Lower lobe of right lung (tissue), 2 donors: ENCODE data around the gene MALL. TPM values are rescaled to one million over a fixed set of nuclear protein-coding genes. Genes with fewer than 3 reads are reported as not detected.
"Not testable (repeated sequence)": the region's sequence is repeated elsewhere in the genome, so short reads cannot be mapped to it uniquely, and the experiment has no call there.

ENCODE experiments used
- ATAC-seq, 2 donors: fragments of 200-7000 bp; cut with Tn5 transposase; one replicate each; pipeline ENCODE4 v1.9.1; 2020 to 2022; ENCODE audit warnings: mild to moderate bottlenecking in 2 of 2, moderate library complexity in 2 of 2
- DNase-seq: peaks from one replicate; pipeline ENCODE4 v3.0.0-alpha.2; 2020
- H3K27ac ChIP-seq: fragments of 200-600 bp; one replicate; pipeline ENCODE4 v1.8.0; 2022
- H3K27me3 ChIP-seq: fragments of 200-600 bp; one replicate; pipeline ENCODE4 v1.8.0; 2022; ENCODE audit warnings: low read depth
- H3K36me3 ChIP-seq: fragments of 200-600 bp; one replicate; pipeline ENCODE4 v1.8.0; 2022; ENCODE audit warnings: mild to moderate bottlenecking
- H3K4me1 ChIP-seq: fragments of 200-600 bp; one replicate; pipeline ENCODE4 v1.8.0; 2022
- H3K4me3 ChIP-seq: fragments of 200-600 bp; one replicate; pipeline ENCODE4 v1.8.0; 2022; ENCODE audit warnings: mild to moderate bottlenecking
- H3K9me3 ChIP-seq: fragments of 200-600 bp; one replicate; pipeline ENCODE4 v1.8.0; 2022
- intact Hi-C: fragments of 100-400 bp; cut with DNase I; formaldehyde crosslinking; loops from one replicate; pipeline ENCODE4 v1.11.0; 2022
- long read RNA-seq: library from polyadenylated mRNA; unstranded; transcript quantifications from one replicate; pipeline ENCODE4 v2.0.0, GENCODE V29; 2021
- total RNA-seq: library from RNA; stranded (reverse); fragmentation: NEBNext Ultra II Directional; extraction: Animal tissue kit (Norgen Biotek cat#: 25700); gene quantifications from one replicate; pipeline ENCODE4 v1.2.1, GENCODE V29; 2021
- TF ChIP-seq, protein P1 (sequence below): fragments of 200-600 bp; IDR thresholded peaks from one replicate; pipeline ENCODE4 v1.8.0; 2022; ENCODE audit warnings: antibody characterized with exemption, mild to moderate bottlenecking
- donor health status: DM: no; HTN: yes; CAD: no; lungs with severe emphysema.

MALL gene
- 82.7 TPM for total RNA-seq
- long read RNA-seq, transcript MALL-201 (4 exons, 3,061 nt): major isoform, 189 of 217 reads
- long read RNA-seq, partial matches to known transcripts: 23 of 217 reads
- long read RNA-seq, other reads (novel, unspliced or antisense): 5 of 217 reads

DNA sequence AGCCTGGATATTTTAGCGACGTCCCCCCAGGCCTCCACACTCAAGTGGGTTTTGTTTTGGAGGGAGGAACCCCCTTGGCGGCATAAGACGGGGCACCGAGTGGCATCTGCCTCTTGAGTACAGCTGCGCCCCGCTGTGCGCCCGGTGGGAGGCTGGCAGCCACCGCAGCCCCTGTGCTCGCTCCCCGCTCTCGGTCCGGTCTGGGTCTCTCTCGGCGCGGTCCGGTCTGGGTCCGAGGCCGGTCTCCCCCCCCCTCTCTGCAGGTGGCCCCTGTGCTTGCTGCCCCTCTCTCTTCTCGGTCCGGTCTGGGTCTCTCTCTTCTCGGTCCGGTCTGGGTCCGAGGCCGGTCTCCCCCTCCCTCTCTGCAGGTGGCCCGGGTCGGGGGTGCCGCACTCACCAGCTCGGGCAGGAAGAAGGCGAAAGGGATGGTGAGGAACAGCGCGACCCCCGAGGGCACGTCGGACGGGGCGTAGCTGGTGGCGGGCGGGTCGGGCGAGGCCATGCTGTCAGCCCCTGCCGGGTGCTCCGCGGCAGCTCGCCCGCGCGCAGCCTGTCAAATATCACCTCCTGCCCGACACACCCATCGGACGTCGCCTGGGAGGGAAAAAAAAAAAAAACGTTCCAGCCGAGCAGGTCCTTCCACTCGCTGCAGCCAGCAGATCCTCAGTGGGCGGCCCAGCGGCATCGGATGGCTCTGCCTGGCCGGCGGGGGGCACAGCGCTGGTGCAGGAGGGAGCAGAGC, at the start of gene MALL:
Gene MALL (minus strand): TSS at position 532 of the 742 bp plus-strand sequence. CDS start 30 bp downstream, at position 502.
- H3K9me3 ChIP-seq: no peaks in the 10 kb centered on the region
- TF ChIP-seq, protein P1, sequence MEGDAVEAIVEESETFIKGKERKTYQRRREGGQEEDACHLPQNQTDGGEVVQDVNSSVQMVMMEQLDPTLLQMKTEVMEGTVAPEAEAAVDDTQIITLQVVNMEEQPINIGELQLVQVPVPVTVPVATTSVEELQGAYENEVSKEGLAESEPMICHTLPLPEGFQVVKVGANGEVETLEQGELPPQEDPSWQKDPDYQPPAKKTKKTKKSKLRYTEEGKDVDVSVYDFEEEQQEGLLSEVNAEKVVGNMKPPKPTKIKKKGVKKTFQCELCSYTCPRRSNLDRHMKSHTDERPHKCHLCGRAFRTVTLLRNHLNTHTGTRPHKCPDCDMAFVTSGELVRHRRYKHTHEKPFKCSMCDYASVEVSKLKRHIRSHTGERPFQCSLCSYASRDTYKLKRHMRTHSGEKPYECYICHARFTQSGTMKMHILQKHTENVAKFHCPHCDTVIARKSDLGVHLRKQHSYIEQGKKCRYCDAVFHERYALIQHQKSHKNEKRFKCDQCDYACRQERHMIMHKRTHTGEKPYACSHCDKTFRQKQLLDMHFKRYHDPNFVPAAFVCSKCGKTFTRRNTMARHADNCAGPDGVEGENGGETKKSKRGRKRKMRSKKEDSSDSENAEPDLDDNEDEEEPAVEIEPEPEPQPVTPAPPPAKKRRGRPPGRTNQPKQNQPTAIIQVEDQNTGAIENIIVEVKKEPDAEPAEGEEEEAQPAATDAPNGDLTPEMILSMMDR: no peak
- ATAC-seq (peak; percentile 89 to 91), DNase-seq (peak; percentile 79)
- H3K4me3 ChIP-seq: peak within 1 kb of the TSS; percentile 52
- peaks cover 24% of the 10 kb centered on the region for H3K4me1 ChIP-seq
- intact Hi-C loops: no loop called here
- peak within 1 kb of the TSS; percentile 74 for H3K27ac ChIP-seq
- H3K27me3 ChIP-seq: peaks cover 25% of the 10 kb centered on the region
- H3K36me3 ChIP-seq: no peaks in the 10 kb centered on the region

DNA sequence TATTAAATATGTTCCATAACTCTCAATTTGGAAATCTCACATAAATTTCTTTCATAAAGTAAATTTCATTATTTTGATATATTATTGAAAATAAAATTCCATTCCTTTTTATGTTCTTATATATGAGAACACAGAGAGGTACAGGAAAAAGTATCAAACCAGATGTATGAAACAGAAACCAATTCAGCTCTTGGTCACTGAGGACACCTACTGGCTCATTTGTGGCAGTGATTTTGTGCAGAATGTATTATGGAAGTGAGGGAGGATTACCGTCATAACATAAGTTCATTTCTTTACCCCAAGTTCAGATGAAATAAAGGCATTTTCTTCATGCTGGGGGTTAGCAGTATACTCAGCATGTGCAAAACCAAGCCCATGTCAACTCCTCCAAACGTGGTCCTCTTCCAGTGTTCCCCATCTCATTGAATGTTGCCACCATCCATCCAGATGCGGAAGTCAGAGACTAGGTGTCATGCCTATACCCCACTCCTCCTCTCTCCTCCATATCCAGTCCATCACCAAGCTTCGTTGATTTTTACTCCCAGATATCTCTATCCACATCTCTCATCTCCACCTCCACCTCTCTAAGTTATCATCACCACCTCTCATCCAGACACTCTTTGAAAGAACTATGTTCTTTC, 41.7 kb upstream of the MALL start:
- no peaks in the 10 kb centered on the region for H3K27me3 ChIP-seq
- intact Hi-C loops: no loop called here
- peaks cover 6% of the 10 kb centered on the region for H3K4me1 ChIP-seq
- TF ChIP-seq, protein P1: peak; percentile 81
- no peak overlapping the region for H3K27ac ChIP-seq
- DNase-seq: no peak
- ATAC-seq: peak; percentile 80 to 92
- no peak overlapping the region for H3K4me3 ChIP-seq
- no peaks in the 10 kb centered on the region for H3K36me3 ChIP-seq
- no peaks in the 10 kb centered on the region for H3K9me3 ChIP-seq

DNA sequence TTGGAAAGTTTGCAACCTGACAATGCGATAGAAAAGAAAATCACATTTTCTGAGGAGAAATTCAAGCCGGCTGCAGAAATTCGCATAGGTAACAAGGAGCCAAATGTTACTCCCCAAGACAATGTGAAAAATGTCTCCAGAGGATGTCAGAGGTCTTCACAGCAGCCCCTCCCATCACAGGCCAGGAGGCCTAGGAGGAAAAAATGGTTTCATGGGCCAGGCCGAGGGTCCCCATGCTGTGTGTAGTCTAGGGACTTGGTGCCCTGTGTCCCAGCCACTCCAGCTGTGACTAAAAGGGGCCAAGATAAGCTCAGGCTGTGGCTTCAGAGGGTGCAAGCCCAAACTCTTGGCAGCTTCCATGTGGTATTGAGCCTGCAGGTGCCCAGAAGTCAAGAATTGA, 39.2 kb upstream of the MALL start:
- H3K4me1 ChIP-seq, H3K4me3 ChIP-seq, H3K27ac ChIP-seq, DNase-seq, H3K27me3 ChIP-seq, H3K36me3 ChIP-seq, ATAC-seq, H3K9me3 ChIP-seq, intact Hi-C loops: not testable (repeated sequence)

DNA sequence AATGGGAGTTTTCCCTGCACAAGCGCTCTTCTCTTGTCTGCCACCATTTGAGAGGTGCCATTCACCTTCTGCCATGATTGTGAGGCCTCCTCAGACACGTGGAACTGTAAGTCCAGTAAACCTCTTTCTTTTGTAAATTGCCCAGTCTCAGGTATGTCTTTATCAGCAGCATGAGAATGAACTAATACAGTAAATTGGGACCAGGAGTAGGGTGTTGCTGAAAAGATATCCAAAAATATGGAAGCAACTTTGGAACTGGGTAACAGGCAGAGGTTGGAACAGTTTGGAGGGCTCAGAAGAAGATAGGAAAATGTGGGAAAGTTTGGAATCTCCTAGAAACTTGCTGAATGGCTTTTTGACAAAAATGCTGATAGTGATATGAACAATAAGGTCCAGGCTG, 38.6 kb upstream of the MALL start:
- H3K27ac ChIP-seq, H3K4me1 ChIP-seq, intact Hi-C loops, H3K27me3 ChIP-seq, H3K9me3 ChIP-seq, ATAC-seq, DNase-seq, H3K36me3 ChIP-seq, H3K4me3 ChIP-seq: not testable (repeated sequence)

DNA sequence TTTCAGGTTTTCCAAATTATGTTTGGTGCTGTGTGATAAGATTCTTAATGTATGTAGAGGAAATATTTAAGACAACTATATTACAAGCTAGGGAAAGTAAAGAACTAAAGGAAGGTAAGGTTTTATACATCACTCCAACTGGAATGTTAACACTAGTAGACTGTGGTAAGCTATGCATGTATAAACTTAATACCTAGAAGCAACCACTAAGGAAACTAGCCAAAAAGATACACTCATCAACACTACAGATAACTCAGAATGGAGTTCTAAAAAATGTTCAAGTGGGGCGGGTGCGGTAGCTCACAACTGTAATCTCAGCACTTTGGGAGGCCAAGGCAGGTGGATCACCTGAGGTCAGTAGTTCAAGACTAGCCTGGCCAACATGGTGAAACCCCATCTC, 37.8 kb upstream of the MALL start:
- no peaks in the 10 kb centered on the region for H3K27me3 ChIP-seq
- H3K9me3 ChIP-seq: no peaks in the 10 kb centered on the region
- intact Hi-C loops: no loop called here
- TF ChIP-seq, protein P1: no peak
- peaks cover 6% of the 10 kb centered on the region for H3K4me1 ChIP-seq
- H3K27ac ChIP-seq: no peak overlapping the region
- H3K36me3 ChIP-seq: no peaks in the 10 kb centered on the region
- peak; percentile 37 to 50 for ATAC-seq
- H3K4me3 ChIP-seq: no peak overlapping the region
- no peak for DNase-seq

DNA sequence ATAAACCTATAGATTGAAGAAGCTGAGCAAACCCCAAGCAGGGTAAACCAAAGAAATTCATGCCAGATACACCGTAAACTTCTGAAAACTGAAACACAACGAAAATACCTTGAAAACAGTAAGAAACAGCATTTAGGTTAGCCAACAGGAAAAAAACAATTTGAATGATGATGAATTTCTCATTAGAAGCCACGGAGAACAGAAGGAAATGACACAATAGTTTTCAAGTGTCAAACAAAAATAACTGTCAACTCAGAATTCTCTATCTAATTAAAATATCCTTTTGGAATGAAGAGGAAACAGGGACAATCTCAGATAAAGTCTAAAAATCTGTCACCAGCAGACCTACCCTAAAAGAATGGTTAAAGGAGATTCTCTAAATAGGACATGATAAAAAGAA, 37.3 kb upstream of the MALL start:
- no peaks in the 10 kb centered on the region for H3K9me3 ChIP-seq
- H3K27me3 ChIP-seq: no peaks in the 10 kb centered on the region
- DNase-seq (no peak), ATAC-seq (no peak)
- H3K27ac ChIP-seq: no peak overlapping the region
- intact Hi-C loops: no loop called here
- no peaks in the 10 kb centered on the region for H3K36me3 ChIP-seq
- H3K4me3 ChIP-seq: no peak overlapping the region
- peaks cover 6% of the 10 kb centered on the region for H3K4me1 ChIP-seq
- TF ChIP-seq, protein P1: no peak
